Inflammatory macrophage treated with lipopolysaccharide for 4 hours (primary cell): ENCODE results near the gene AFF3.

ENCODE experiments used
- DNase-seq: peaks from one replicate; pipeline ENCODE4 v3.0.0-alpha.2; 2020

AFF3 gene

GRCh38 chr2:99850084-99850710 is 292.2 kb downstream of the AFF3 start:
- DNase-seq: no peak

- DNase-seq: no peak
Observed at GRCh38 chr2:99846462-99847107, 295.8 kb downstream of the AFF3 start.

GRCh38 chr2:99845296-99845695 is 297.1 kb downstream of the AFF3 start:
- DNase-seq: no peak

- DNase-seq: no peak
Observed at GRCh38 chr2:99842451-99842850, 299.9 kb downstream of the AFF3 start.

- peak; percentile 33 for DNase-seq
Observed at GRCh38 chr2:99841749-99842148, 300.6 kb downstream of the AFF3 start.

- no peak for DNase-seq
Observed at GRCh38 chr2:99840831-99841230, 301.6 kb downstream of the AFF3 start.

- DNase-seq: no peak
Observed at GRCh38 chr2:99836690-99837605, 305.4 kb downstream of the AFF3 start.

GRCh38 chr2:99834426-99834825 is 308.0 kb downstream of the AFF3 start:
- no peak for DNase-seq

- DNase-seq: no peak
Observed at GRCh38 chr2:99833586-99834201, 308.7 kb downstream of the AFF3 start.

- DNase-seq: no peak
Observed at GRCh38 chr2:99832926-99833325, 309.5 kb downstream of the AFF3 start.

- DNase-seq: no peak
Observed at GRCh38 chr2:99831772-99832171, 310.6 kb downstream of the AFF3 start.

GRCh38 chr2:99827296-99827999 is 314.9 kb downstream of the AFF3 start:
- DNase-seq: peak; percentile 73

- no peak for DNase-seq
Observed at GRCh38 chr2:99825630-99826029, 316.8 kb downstream of the AFF3 start.

- DNase-seq: no peak
Observed at GRCh38 chr2:99824758-99825157, 317.6 kb downstream of the AFF3 start.

- DNase-seq: no peak
Observed at GRCh38 chr2:99822474-99823207, 319.7 kb downstream of the AFF3 start.

- no peak for DNase-seq
Observed at GRCh38 chr2:99821984-99822383, 320.4 kb downstream of the AFF3 start.

GRCh38 chr2:99821572-99821971 is 320.8 kb downstream of the AFF3 start:
- peak; percentile 21 for DNase-seq

GRCh38 chr2:99821039-99821438 is 321.4 kb downstream of the AFF3 start:
- peak; percentile 32 for DNase-seq

GRCh38 chr2:99819766-99820165 is 322.6 kb downstream of the AFF3 start:
- DNase-seq: no peak

GRCh38 chr2:99818842-99819241 is 323.5 kb downstream of the AFF3 start:
- no peak for DNase-seq

- no peak for DNase-seq
Observed at GRCh38 chr2:99816908-99817307, 325.5 kb downstream of the AFF3 start.

- DNase-seq: peak; percentile 77
Observed at GRCh38 chr2:99812426-99812825, 330.0 kb downstream of the AFF3 start.
